GM18858 (cell line): ENCODE data around the gene NDUFAB1.
"Not testable (repeated sequence)": the region's sequence is repeated elsewhere in the genome, so short reads cannot be mapped to it uniquely, and the experiment has no call there.

ENCODE experiments used
- ATAC-seq: cut with Tn5 transposase; IDR thresholded peaks from one replicate; pipeline ENCODE4 v1.9.1; 2021; ENCODE audit not compliant: unreplicated experiment

Gene NDUFAB1

GRCh38 chr16:23595951-23596720, at the start of gene NDUFAB1:
TSS of gene NDUFAB1 (minus strand) at chr16:23596316. CDS start at chr16:23596290, 26 bp downstream.
- peak; percentile 88 for ATAC-seq

GRCh38 chr16:23642246-23642774, 46.2 kb upstream of the NDUFAB1 start:
- no peak for ATAC-seq

- peak; percentile 93 for ATAC-seq
Measured at GRCh38 chr16:23640931-23641765, 45.0 kb upstream of the NDUFAB1 start, which contains the start of the genes DCTN5 and PALB2. TSS of gene DCTN5 (plus strand) at chr16:23641466. CDS start at chr16:23641543, 77 bp downstream. TSS of gene PALB2 (minus strand) at chr16:23641310. CDS start at chr16:23641157, 153 bp downstream.

GRCh38 chr16:23640615-23640930, 44.5 kb upstream of the NDUFAB1 start:
- ATAC-seq: no peak

GRCh38 chr16:23635958-23636357, 39.8 kb upstream of the NDUFAB1 start:
- no peak for ATAC-seq

- no peak for ATAC-seq
Measured at GRCh38 chr16:23634461-23635036, 38.4 kb upstream of the NDUFAB1 start.

- ATAC-seq: not testable (repeated sequence)
Measured at GRCh38 chr16:23631874-23632273, 35.8 kb upstream of the NDUFAB1 start.

GRCh38 chr16:23629516-23629915, 33.4 kb upstream of the NDUFAB1 start:
- ATAC-seq: no peak

GRCh38 chr16:23624092-23624491, 28.0 kb upstream of the NDUFAB1 start:
- no peak for ATAC-seq

- ATAC-seq: no peak
Measured at GRCh38 chr16:23615805-23616204, 19.7 kb upstream of the NDUFAB1 start.

- ATAC-seq: no peak
Measured at GRCh38 chr16:23611936-23612335, 15.8 kb upstream of the NDUFAB1 start.

- not testable (repeated sequence) for ATAC-seq
Measured at GRCh38 chr16:23610905-23611304, 14.8 kb upstream of the NDUFAB1 start.

- no peak for ATAC-seq
Measured at GRCh38 chr16:23609929-23610328, 13.8 kb upstream of the NDUFAB1 start.

GRCh38 chr16:23608194-23608593, 12.1 kb upstream of the NDUFAB1 start:
- no peak for ATAC-seq

GRCh38 chr16:23607726-23608125, 11.6 kb upstream of the NDUFAB1 start:
- no peak for ATAC-seq

- ATAC-seq: no peak
Measured at GRCh38 chr16:23597003-23597756, 1.1 kb upstream of the NDUFAB1 start.

GRCh38 chr16:23595246-23595950, 718 bp downstream of the NDUFAB1 start:
- ATAC-seq: no peak

- ATAC-seq: no peak
Measured at GRCh38 chr16:23594186-23594585, 1.9 kb downstream of the NDUFAB1 start.

- ATAC-seq: no peak
Measured at GRCh38 chr16:23590181-23590580, 5.9 kb downstream of the NDUFAB1 start.

- ATAC-seq: no peak
Measured at GRCh38 chr16:23587726-23588125, 8.4 kb downstream of the NDUFAB1 start.
